ENCODE measurements around the gene SLC26A9.

SLC26A9 gene

GRCh38 chr1:205945069-205945468 lies 1.8 kb upstream of the SLC26A9 start:
- ATAC-seq = no peak

- ATAC-seq = no peak
Observed at GRCh38 chr1:205944525-205944924, 1.3 kb upstream of the SLC26A9 start.

- ATAC-seq = no peak
Observed at GRCh38 chr1:205942631-205943159, 561 bp downstream of the SLC26A9 start.

GRCh38 chr1:205940710-205941109 lies 2.5 kb downstream of the SLC26A9 start:
- no peak for ATAC-seq

GRCh38 chr1:205939690-205940330 lies 3.4 kb downstream of the SLC26A9 start:
- no peak for ATAC-seq

DNA sequence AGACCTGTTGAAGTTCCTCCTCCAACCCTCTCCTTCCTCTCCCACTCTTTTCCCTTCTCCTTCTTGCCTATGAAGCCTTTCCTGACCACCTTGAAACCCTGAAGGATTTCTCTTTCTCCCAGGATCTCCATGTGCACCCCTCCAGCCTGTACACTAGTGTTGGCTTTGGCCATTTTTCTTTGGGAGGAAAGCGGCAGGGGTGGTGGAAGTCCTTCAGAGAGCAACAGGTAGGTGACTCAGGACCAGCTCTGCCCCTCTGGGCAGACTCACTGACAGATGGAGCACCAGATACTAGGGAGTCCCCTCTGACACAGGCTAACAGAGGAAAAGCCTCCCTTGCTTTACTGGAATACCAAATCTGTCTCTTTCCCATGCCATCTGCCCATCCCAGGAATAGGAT lies 4.6 kb downstream of the SLC26A9 start:
- no peak for ATAC-seq

GRCh38 chr1:205936846-205937586 lies 6.2 kb downstream of the SLC26A9 start:
- ATAC-seq = no peak

DNA sequence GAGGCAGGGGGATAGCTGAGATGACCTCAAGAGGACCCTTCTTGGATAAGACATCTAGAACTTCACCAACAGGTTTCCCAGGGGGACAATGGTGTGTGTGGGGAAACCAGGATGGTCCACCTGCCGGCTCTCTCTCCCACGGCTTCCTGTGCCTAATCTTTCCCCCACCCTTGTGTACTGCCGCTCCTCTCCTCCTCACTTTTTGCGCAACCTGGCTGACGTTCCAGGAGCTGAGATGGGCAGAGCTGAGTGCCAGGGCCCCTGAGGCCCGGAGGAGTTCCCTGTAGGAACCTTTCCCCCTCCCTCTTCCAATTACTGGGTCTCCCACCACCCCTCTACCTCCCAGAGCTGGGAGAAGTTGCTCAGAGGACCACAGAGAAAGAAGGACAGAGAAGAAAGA lies 6.9 kb downstream of the SLC26A9 start:
- ATAC-seq = no peak

DNA sequence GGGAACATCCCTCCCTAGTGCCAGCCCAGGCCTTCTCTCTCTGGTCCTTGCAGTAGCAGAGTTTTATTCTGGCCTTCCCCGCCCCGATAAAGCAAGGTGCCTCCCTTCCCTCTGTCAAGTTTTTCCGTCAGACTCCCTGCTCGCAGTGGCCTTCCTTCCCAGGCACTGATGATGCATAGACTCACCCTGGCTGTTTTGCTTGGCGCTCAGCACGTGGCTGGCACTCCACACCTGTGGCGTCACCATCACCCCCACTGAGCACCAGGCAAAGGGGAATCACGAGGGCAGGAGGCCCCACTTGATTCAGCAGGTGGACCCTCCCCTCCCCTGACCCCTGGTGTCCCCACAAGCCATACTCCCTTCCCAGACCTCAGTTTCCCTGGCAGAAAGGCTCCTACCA lies 7.4 kb downstream of the SLC26A9 start:
- ATAC-seq = no peak

- ATAC-seq = no peak
Observed at GRCh38 chr1:205934788-205935187, 8.5 kb downstream of the SLC26A9 start.

DNA sequence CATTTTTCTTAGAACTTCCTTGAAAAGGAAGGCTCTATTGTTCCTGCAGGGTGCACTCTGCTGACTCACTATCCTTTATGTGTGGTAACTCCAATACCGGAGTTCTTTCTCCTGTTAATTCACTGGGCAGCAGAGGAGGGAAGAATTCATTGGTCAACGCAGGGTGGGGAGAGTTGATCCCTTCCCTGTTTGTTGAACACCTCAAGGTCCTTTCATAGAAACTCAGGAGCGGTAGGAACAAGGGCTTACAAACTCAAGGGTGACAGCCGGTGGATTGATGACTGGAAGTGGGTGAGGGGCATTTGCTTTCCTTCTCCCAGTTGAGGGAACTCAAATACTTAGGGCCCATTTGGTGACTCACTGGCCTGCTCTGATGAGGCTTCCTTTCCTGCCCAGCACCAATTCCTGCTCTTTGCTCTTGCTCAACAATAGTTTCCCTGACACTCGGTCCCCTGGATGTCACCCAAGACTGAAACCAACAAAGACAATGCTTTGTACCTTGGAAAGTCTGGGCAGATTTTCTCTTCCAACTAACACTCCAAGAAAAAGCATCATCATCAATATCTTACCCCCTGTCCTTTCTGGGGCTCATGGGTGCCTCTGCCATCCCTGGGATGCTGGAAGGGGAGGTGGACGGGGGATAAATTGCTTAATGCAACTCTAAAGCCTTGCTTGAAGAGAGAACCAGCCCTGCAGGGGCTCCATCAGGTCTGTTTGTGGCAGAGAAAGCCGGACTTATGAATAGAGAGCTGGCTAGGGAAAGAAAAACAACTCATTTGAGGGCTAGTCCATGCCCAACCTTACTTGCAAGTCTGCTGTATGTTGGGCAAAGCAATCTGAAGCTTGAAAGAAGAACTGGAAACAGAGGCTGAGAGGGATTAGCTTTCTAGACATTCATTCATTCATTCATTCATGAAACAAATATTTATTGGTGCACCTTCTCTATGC lies 9.3 kb downstream of the SLC26A9 start:
- ATAC-seq = no peak

- no peak for ATAC-seq
Observed at GRCh38 chr1:205932776-205933175, 10.5 kb downstream of the SLC26A9 start.

- ATAC-seq = no peak
Observed at GRCh38 chr1:205930799-205931281, 12.4 kb downstream of the SLC26A9 start.

DNA sequence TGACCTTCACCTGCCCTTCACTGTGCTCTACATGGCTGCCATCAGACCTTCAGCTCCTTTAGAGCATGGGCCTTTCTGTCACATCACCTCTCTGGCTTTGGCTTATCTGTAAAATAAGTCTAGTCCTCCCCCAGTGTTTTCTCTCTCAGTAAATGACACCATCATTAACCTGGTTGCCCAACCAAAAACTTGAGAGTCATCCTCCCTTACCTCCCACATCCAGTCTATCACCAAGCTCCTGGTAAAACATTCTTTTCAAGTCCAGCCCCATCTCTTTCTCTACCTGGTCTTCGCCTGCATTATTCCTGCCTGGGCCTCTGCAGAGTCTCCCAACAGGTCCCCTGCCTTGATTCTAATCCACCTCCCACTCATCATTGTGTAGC lies 13.1 kb downstream of the SLC26A9 start:
- ATAC-seq = no peak

GRCh38 chr1:205929496-205930194 lies 13.6 kb downstream of the SLC26A9 start:
- no peak for ATAC-seq

DNA sequence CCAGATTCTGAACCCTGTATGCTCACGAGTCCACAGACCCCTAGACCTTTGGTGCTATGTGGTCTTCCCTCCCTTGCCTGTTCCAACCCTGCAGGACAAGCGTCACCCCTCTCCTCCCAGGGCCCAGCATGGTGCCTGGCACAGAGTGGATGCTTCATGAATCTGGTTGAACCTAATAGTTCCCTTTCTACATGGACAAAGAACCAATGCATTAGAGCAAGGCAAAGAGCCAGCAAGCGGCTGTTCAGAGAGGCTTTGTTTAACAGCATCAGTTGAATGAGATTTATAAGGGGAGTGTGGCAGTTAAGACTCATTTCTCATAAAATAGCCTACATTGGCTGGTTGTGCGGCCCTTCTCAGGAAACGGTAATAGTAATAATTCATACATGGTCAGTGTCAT lies 14.9 kb downstream of the SLC26A9 start:
- no peak for ATAC-seq

DNA sequence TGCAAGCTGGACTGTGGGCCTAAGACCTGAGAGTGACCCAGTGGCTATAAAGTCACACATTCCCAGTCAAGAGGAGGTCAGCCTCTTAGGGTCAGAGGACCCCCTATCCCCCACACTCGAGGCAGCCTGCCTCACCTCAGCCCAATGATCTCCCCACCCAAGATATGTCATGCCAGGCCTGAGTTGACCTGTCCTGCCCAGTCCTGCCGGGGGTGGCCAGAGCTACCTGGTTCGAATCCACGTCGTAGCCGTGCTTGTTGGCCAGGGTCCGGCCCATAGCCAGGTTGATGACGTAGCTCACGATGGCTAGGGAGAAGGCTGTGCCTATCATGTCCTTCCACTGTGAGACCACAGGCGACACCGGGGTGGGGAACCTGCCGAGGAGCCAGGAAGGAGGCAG lies 15.6 kb downstream of the SLC26A9 start:
- no peak for ATAC-seq

DNA sequence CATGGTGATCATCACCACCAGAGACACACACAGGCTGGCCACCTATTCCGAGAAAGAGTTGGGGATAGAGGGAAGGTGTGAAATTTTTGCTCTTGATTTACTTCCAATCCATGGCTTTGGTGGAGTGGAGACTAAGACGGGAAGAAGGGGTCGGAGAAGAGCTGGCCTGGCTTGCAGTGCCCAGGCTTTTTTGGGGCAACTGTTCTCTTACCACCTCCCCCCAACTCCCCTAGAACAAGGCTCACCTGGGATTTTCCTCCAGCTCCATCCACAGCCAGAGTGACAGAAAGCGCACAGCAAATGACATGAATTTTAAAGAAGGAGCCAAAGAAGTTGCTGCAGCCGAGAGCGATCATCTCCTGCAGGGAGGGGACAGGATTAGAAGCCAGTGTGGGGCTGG lies 16.0 kb downstream of the SLC26A9 start:
- ATAC-seq = no peak

GRCh38 chr1:205926636-205927035 lies 16.6 kb downstream of the SLC26A9 start:
- ATAC-seq = no peak

DNA sequence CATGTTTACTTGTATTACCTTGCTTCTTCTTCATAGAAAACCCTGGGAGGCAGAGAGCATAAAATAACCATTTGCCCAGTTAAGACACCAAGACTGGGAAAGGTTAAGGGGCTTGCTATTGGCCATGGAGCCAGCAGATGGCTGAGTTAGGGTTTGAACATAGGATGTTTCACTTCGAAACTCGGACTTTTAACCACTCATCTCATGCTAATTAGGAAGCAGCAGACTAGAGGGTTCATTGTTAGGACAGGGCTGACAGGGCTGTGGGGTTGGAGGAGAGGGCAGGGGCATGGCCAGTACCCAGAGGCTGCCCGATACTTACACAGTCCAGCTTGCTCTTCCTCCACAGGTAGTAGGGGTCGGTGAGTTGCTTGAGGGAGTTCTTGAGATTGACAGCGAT lies 17.0 kb downstream of the SLC26A9 start:
- ATAC-seq = no peak

- ATAC-seq = no peak
Observed at GRCh38 chr1:205925736-205926135, 17.5 kb downstream of the SLC26A9 start.

GRCh38 chr1:205924460-205924790 lies 18.8 kb downstream of the SLC26A9 start:
- no peak for ATAC-seq

All from activated CD4-positive, CD25-positive, alpha-beta regulatory T cell treated with anti-CD3 and anti-CD28 coated beads, Interleukin-2, amount 50 U/mL, for 24 hours (primary cell).